Neural cell (in vitro differentiated cells): ENCODE data around the gene LSMEM2. TPM values are rescaled to one million over a fixed set of nuclear protein-coding genes. Genes with fewer than 3 reads are reported as not detected.
A peak's percentile ranks its signal among the peaks of the same experiment; 100 is the strongest.

Experiments used
- H2AFZ ChIP-seq: fragments of 200-600, 300-800 bp; sonication (generic), shearing (Covaris generic); 2 replicates; pipeline ENCODE4 v1.6.0; 2014; ENCODE audit warnings: low read depth, mild to moderate bottlenecking, antibody characterized with exemption, low read length, moderate library complexity
- H3F3A ChIP-seq: fragments of 200-600 bp; shearing (Covaris generic); 2 replicates; pipeline ENCODE4 v1.6.1; 2016; ENCODE audit warnings: mild to moderate bottlenecking, moderate library complexity, mixed read lengths, antibody characterized with exemption, low read length; ENCODE audit not compliant: insufficient read depth, poor library complexity, severe bottlenecking
- H3K27ac ChIP-seq: fragments of 200-600, 300-800 bp; sonication (generic), shearing (Covaris generic); 2 replicates; pipeline ENCODE4 v1.5.1; 2014; ENCODE audit warnings: mild to moderate bottlenecking, low read length, moderate library complexity
- H3K27me3 ChIP-seq: fragments of 300-800, 200-600 bp; sonication (generic), shearing (Covaris generic); 2 replicates; pipeline ENCODE4 v1.6.0; 2014; ENCODE audit warnings: mild to moderate bottlenecking, low read depth, low read length, moderate library complexity; ENCODE audit not compliant: insufficient read depth
- H3K36me3 ChIP-seq: fragments of 300-800, 200-600 bp; sonication (generic), shearing (Covaris generic); 2 replicates; pipeline ENCODE4 v1.5.1; 2014; ENCODE audit warnings: mild to moderate bottlenecking, antibody characterized with exemption, low read length, moderate library complexity; ENCODE audit not compliant: insufficient read depth
- H3K4me2 ChIP-seq: fragments of 300-800, 200-600 bp; sonication (generic), shearing (Covaris generic); 2 replicates; pipeline ENCODE4 v1.6.0; 2014; ENCODE audit warnings: mild to moderate bottlenecking, low read length
- H3K4me3 ChIP-seq: fragments of 300-800, 200-600 bp; sonication (generic), shearing (Covaris generic); 2 replicates; pipeline ENCODE4 v1.5.1; 2014; ENCODE audit warnings: mild to moderate bottlenecking, low read length, moderate library complexity
- H3K79me2 ChIP-seq: fragments of 200-600 bp; shearing (Covaris generic); replicated peaks from 2 replicates; pipeline ENCODE4 v1.6.0; 2014; ENCODE audit warnings: mild to moderate bottlenecking, low read length, moderate library complexity; ENCODE audit not compliant: insufficient read depth
- H3K9ac ChIP-seq: fragments of 300-800, 200-600 bp; sonication (generic), shearing (Covaris generic); 2 replicates; pipeline ENCODE4 v1.6.1; 2016; ENCODE audit warnings: mild to moderate bottlenecking, low read length, mixed read lengths
- H3K9me2 ChIP-seq: fragments of 200-600 bp; shearing (Covaris generic); 2 replicates; pipeline ENCODE4 v1.6.1; 2016; ENCODE audit warnings: mild to moderate bottlenecking, low read length, mixed read lengths; ENCODE audit not compliant: insufficient read depth
- H3K9me3 ChIP-seq: fragments of 200-600, 300-800 bp; sonication (generic), shearing (Covaris generic); 2 replicates; pipeline ENCODE4 v1.6.1; 2016; ENCODE audit warnings: mild to moderate bottlenecking, mixed run types, low read length, moderate library complexity, mixed read lengths
- H4K20me1 ChIP-seq: fragments of 200-600 bp; shearing (Covaris generic); 2 replicates; pipeline ENCODE4 v1.6.1; 2016; ENCODE audit warnings: mild to moderate bottlenecking, mixed run types; ENCODE audit not compliant: insufficient read depth
- CTCF ChIP-seq: fragments of 450-650 bp; IDR thresholded peaks from 2 replicates; pipeline ENCODE4 v1.5.1; 2014; ENCODE audit warnings: antibody characterized with exemption, mild to moderate bottlenecking, moderate library complexity; ENCODE audit not compliant: poor library complexity, severe bottlenecking
- EP300 ChIP-seq: fragments of 450-650 bp; conservative IDR thresholded peaks from 2 replicates; pipeline ENCODE4 v1.6.1; 2014; ENCODE audit warnings: antibody characterized with exemption, mild to moderate bottlenecking, moderate library complexity; ENCODE audit not compliant: poor library complexity, severe bottlenecking
- EZH2 ChIP-seq: fragments of 200-600, 300-800 bp; shearing (Covaris generic), sonication (generic); IDR thresholded peaks from 2 replicates; pipeline ENCODE4 v1.6.1; 2014; ENCODE audit warnings: antibody characterized with exemption, low read length, borderline replicate concordance, mild to moderate bottlenecking; ENCODE audit not compliant: insufficient read depth, poor library complexity, severe bottlenecking
- MXI1 ChIP-seq: fragments of 450-650 bp; conservative IDR thresholded peaks from 2 replicates; pipeline ENCODE4 v1.6.1; 2014; ENCODE audit warnings: antibody characterized with exemption, mild to moderate bottlenecking; ENCODE audit not compliant: poor library complexity, severe bottlenecking
- POLR2AphosphoS5 ChIP-seq: IDR thresholded peaks from 2 replicates; pipeline ENCODE4 v1.6.1; 2012
- RAD21 ChIP-seq: fragments of 450-650 bp; conservative IDR thresholded peaks from 2 replicates; pipeline ENCODE4 v1.6.1; 2014; ENCODE audit warnings: antibody characterized with exemption, mild to moderate bottlenecking, moderate library complexity
- SMC3 ChIP-seq: fragments of 450-650 bp; conservative IDR thresholded peaks from 2 replicates; pipeline ENCODE4 v1.6.1; 2014; ENCODE audit warnings: antibody characterized with exemption, mild to moderate bottlenecking, moderate library complexity; ENCODE audit not compliant: poor library complexity
- TAF1 ChIP-seq: IDR thresholded peaks from 2 replicates; pipeline ENCODE4 v1.6.1; 2012; ENCODE audit warnings: low read depth
- polyA plus RNA-seq: library from polyadenylated mRNA; depleted of rRNA; stranded (reverse); fragments of >200 nt; gene quantifications from 2 replicates; pipeline ENCODE4 v1.2.3, GENCODE V29; 2014
- TF ChIP-seq, protein P1 (sequence below): IDR thresholded peaks from 2 replicates; pipeline ENCODE4 v1.6.1; 2012; ENCODE audit warnings: borderline replicate concordance

LSMEM2 gene
- polyA plus RNA-seq, 1 donor from 2014 or later: not detected

- H3K79me2 ChIP-seq: peaks cover 30% of the 10 kb centered on the region
- no peaks in the 10 kb centered on the region for H3K36me3 ChIP-seq
- peak within 1 kb of the TSS; percentile 85 for H2AFZ ChIP-seq
- H3K27me3 ChIP-seq: no peaks in the 10 kb centered on the region
- H3F3A ChIP-seq: no peaks in the 10 kb centered on the region
- H3K27ac ChIP-seq: peak within 1 kb of the TSS; percentile 94
- H3K9me3 ChIP-seq: no peaks in the 10 kb centered on the region
- H4K20me1 ChIP-seq: no peaks in the 10 kb centered on the region
- H3K4me3 ChIP-seq: peak within 1 kb of the TSS; percentile 93
- TF ChIP-seq CTCF (no peak), SMC3 (no peak), POLR2AphosphoS5 (no peak), EZH2 (no peak), RAD21 (no peak), TAF1 (no peak), MXI1 (no peak), EP300 (no peak)
- TF ChIP-seq, protein P1, sequence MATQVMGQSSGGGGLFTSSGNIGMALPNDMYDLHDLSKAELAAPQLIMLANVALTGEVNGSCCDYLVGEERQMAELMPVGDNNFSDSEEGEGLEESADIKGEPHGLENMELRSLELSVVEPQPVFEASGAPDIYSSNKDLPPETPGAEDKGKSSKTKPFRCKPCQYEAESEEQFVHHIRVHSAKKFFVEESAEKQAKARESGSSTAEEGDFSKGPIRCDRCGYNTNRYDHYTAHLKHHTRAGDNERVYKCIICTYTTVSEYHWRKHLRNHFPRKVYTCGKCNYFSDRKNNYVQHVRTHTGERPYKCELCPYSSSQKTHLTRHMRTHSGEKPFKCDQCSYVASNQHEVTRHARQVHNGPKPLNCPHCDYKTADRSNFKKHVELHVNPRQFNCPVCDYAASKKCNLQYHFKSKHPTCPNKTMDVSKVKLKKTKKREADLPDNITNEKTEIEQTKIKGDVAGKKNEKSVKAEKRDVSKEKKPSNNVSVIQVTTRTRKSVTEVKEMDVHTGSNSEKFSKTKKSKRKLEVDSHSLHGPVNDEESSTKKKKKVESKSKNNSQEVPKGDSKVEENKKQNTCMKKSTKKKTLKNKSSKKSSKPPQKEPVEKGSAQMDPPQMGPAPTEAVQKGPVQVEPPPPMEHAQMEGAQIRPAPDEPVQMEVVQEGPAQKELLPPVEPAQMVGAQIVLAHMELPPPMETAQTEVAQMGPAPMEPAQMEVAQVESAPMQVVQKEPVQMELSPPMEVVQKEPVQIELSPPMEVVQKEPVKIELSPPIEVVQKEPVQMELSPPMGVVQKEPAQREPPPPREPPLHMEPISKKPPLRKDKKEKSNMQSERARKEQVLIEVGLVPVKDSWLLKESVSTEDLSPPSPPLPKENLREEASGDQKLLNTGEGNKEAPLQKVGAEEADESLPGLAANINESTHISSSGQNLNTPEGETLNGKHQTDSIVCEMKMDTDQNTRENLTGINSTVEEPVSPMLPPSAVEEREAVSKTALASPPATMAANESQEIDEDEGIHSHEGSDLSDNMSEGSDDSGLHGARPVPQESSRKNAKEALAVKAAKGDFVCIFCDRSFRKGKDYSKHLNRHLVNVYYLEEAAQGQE: no peak
- H3K4me2 ChIP-seq: no peak within 1 kb of the TSS
- peak within 1 kb of the TSS; percentile 96 for H3K9ac ChIP-seq
- H3K9me2 ChIP-seq: no peaks in the 10 kb centered on the region
Observed at GRCh38 chr3:50322386-50323091, 43.7 kb downstream of the LSMEM2 start, which contains the start of gene HYAL2. Gene HYAL2 (minus strand): TSS chr3:50322745. CDS start chr3:50320489, 2,256 bp downstream.

DNA sequence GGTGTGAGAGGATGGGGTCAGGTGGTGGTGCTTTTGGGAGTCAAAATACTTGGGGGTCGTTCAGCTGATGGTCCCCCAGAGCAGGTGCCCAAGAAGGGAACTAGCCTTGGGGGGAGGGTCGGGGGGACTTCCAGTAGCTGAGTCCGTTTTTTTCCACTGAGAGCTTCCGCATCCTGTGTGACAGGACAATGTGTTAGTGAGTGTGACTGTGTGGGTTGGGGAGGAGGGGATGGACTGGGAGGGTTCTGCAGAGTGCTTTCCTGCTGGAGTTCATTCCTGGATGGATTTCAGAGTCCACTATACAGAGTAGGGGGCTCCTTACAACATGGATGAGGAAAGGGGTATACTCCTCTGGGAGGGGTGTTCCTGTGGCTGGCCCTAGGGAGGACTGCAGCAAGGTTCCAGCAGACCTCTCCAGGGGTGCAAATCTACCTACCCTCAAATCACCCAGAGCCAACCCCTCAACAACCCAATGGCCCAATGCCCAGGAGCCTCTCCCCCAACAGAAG is 44.3 kb downstream of the LSMEM2 start:
- H3K27ac ChIP-seq: no peak overlapping the region
- no peaks in the 10 kb centered on the region for H3K36me3 ChIP-seq
- no peaks in the 10 kb centered on the region for H3K9me3 ChIP-seq
- no peaks in the 10 kb centered on the region for H3K27me3 ChIP-seq
- no peaks in the 10 kb centered on the region for H4K20me1 ChIP-seq
- no peak overlapping the region for H3K9ac ChIP-seq
- TF ChIP-seq CTCF: no peak
- no peak for TF ChIP-seq RAD21
- no peak for TF ChIP-seq MXI1
- TF ChIP-seq TAF1: no peak
- TF ChIP-seq, protein P1: no peak
- TF ChIP-seq EZH2: no peak
- TF ChIP-seq POLR2AphosphoS5: no peak
- no peak for TF ChIP-seq SMC3
- no peak for TF ChIP-seq EP300
- H3K79me2 ChIP-seq: peaks cover 35% of the 10 kb centered on the region
- H3F3A ChIP-seq: no peaks in the 10 kb centered on the region
- H3K4me3 ChIP-seq: no peak overlapping the region
- no peak overlapping the region for H3K4me2 ChIP-seq
- H3K9me2 ChIP-seq: no peaks in the 10 kb centered on the region
- no peak overlapping the region for H2AFZ ChIP-seq
